Parathyroid adenoma (tissue), 2 donors: ENCODE results near the gene SPSB1.

Experiments used
- H2AFZ ChIP-seq: fragments of 300-600 bp; sonication (generic); one replicate; pipeline ENCODE4 v1.7.0; 2017; ENCODE audit warnings: antibody characterized with exemption, mild to moderate bottlenecking
- H3K27ac ChIP-seq: fragments of 300-600 bp; sonication (generic); one replicate; pipeline ENCODE4 v1.7.0; 2017
- H3K27me3 ChIP-seq: fragments of 300-600 bp; sonication (generic); one replicate; pipeline ENCODE4 v1.7.0; 2017; ENCODE audit warnings: low read length; ENCODE audit not compliant: control insufficient read depth, insufficient read depth
- H3K36me3 ChIP-seq: fragments of 300-600 bp; sonication (generic); one replicate; pipeline ENCODE4 v1.7.0; 2017; ENCODE audit warnings: low read length; ENCODE audit not compliant: control insufficient read depth, insufficient read depth
- H3K4me1 ChIP-seq: fragments of 300-600 bp; sonication (generic); one replicate; pipeline ENCODE4 v1.7.0; 2017; ENCODE audit warnings: control low read depth
- H3K4me2 ChIP-seq: fragments of 300-600 bp; sonication (generic); one replicate; pipeline ENCODE4 v1.7.0; 2017; ENCODE audit warnings: low read length
- H3K4me3 ChIP-seq: fragments of 300-600 bp; sonication (generic); one replicate; pipeline ENCODE4 v1.7.0; 2017; ENCODE audit warnings: low read depth, low read length
- H3K79me2 ChIP-seq: fragments of 300-600 bp; sonication (generic); one replicate; pipeline ENCODE4 v1.7.0; 2017; ENCODE audit warnings: control low read depth
- H3K9ac ChIP-seq: fragments of 300-600 bp; sonication (generic); one replicate; pipeline ENCODE4 v1.7.0; 2017; ENCODE audit warnings: mild to moderate bottlenecking
- H3K9me3 ChIP-seq: fragments of 300-600 bp; sonication (generic); one replicate; pipeline ENCODE4 v1.7.0; 2017; ENCODE audit warnings: low read length; ENCODE audit not compliant: control insufficient read depth
- CTCF ChIP-seq: fragments of 300-600 bp; sonication (generic); IDR thresholded peaks from one replicate; pipeline ENCODE4 v1.7.0; 2017; ENCODE audit warnings: antibody characterized with exemption, mild to moderate bottlenecking
- donor health status: primary hyperparathyroidism.

The SPSB1 gene

GRCh38 chr1:9376430-9376829, 83.7 kb downstream of the SPSB1 start:
- Histone ChIP-seq H3K36me3 (no peaks in the 10 kb centered on the region), H3K27ac (peak overlapping the region; percentile 11), H3K27me3 (no peaks in the 10 kb centered on the region), H2AFZ (no peak overlapping the region), H3K4me2 (no peak overlapping the region), H3K9me3 (no peaks in the 10 kb centered on the region), H3K4me1 (no peaks in the 10 kb centered on the region), H3K4me3 (no peak overlapping the region), H3K9ac (no peak overlapping the region), H3K79me2 (no peaks in the 10 kb centered on the region)
- no peak for TF ChIP-seq CTCF

- no peak overlapping the region for H3K27ac ChIP-seq
- no peaks in the 10 kb centered on the region for H3K27me3 ChIP-seq
- H2AFZ ChIP-seq = no peak overlapping the region
- no peaks in the 10 kb centered on the region for H3K4me1 ChIP-seq
- no peak overlapping the region for H3K4me2 ChIP-seq
- TF ChIP-seq CTCF = no peak
- no peaks in the 10 kb centered on the region for H3K36me3 ChIP-seq
- no peak overlapping the region for H3K9ac ChIP-seq
- H3K9me3 ChIP-seq = no peaks in the 10 kb centered on the region
- H3K79me2 ChIP-seq = no peaks in the 10 kb centered on the region
- no peak overlapping the region for H3K4me3 ChIP-seq
Measured at GRCh38 chr1:9376886-9377333, 84.2 kb downstream of the SPSB1 start.

- Histone ChIP-seq H3K36me3 (no peaks in the 10 kb centered on the region), H3K4me3 (no peak overlapping the region), H2AFZ (no peak overlapping the region), H3K4me1 (no peaks in the 10 kb centered on the region), H3K9me3 (no peaks in the 10 kb centered on the region), H3K4me2 (no peak overlapping the region), H3K27me3 (no peaks in the 10 kb centered on the region), H3K9ac (no peak overlapping the region), H3K27ac (no peak overlapping the region), H3K79me2 (no peaks in the 10 kb centered on the region)
- no peak for TF ChIP-seq CTCF
Measured at GRCh38 chr1:9378801-9379200, 86.1 kb downstream of the SPSB1 start.

- H3K4me2 ChIP-seq = no peak overlapping the region
- H3K79me2 ChIP-seq = no peaks in the 10 kb centered on the region
- no peaks in the 10 kb centered on the region for H3K4me1 ChIP-seq
Measured at GRCh38 chr1:9380711-9381110, 88.0 kb downstream of the SPSB1 start.

More at GRCh38 chr1:9380711-9381110, 88.0 kb downstream of the SPSB1 start:
- H3K27me3 ChIP-seq = no peaks in the 10 kb centered on the region
- no peak overlapping the region for H3K4me3 ChIP-seq
- H2AFZ ChIP-seq = no peak overlapping the region
- H3K27ac ChIP-seq = no peak overlapping the region
- H3K9me3 ChIP-seq = no peaks in the 10 kb centered on the region
- TF ChIP-seq CTCF = no peak
- H3K9ac ChIP-seq = no peak overlapping the region
- H3K36me3 ChIP-seq = no peaks in the 10 kb centered on the region
